ENCODE data around the gene A2M.

The A2M gene

GRCh38 chr12:9071518-9071917 is 44.2 kb downstream of the A2M start:
- no peak for DNase-seq

- DNase-seq = no peak
These were observed 45.4 kb downstream of the A2M start for GRCh38 chr12:9070351-9070750.

GRCh38 chr12:9068600-9068999 is 47.1 kb downstream of the A2M start:
- no peak for DNase-seq

- DNase-seq = no peak
These were observed 47.6 kb downstream of the A2M start for GRCh38 chr12:9068086-9068485.

GRCh38 chr12:9066755-9067423 is 48.8 kb downstream of the A2M start:
- DNase-seq = no peak

DNA sequence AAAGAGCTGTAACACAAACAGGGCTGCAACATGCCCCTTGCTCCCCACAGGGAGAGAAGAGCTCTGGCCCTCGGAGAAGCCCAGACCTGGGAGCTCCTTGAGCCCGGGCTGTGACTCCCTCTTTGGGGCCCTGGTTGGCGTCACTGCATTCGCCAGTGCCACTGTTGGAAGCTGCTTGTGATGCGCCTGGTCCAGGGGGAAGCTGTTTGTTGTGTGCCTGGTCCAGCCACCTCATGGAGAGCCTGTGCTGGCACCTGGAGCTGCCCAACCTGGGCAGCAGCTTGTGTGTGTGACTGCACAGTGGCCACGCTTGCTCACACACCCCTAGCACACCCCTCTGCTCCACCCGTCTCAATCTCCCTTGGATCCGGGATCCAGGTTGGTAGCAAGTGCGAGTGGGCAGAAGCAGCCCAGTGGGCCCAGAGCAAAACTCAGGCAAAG is 49.5 kb downstream of the A2M start:
- DNase-seq = no peak

DNA sequence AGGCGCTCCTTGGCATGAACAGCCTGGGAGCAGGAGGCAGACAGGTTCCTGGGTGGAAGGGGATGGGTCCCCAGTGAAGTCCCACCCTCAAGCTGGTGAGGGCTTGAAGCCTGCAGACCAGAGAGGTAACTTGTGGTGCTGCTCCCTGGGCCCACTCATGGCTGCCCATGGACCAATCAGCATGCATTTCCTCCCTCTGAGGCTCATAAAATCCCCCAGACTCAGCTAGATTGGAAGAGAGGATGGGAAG is 50.2 kb downstream of the A2M start:
- no peak for DNase-seq

DNA sequence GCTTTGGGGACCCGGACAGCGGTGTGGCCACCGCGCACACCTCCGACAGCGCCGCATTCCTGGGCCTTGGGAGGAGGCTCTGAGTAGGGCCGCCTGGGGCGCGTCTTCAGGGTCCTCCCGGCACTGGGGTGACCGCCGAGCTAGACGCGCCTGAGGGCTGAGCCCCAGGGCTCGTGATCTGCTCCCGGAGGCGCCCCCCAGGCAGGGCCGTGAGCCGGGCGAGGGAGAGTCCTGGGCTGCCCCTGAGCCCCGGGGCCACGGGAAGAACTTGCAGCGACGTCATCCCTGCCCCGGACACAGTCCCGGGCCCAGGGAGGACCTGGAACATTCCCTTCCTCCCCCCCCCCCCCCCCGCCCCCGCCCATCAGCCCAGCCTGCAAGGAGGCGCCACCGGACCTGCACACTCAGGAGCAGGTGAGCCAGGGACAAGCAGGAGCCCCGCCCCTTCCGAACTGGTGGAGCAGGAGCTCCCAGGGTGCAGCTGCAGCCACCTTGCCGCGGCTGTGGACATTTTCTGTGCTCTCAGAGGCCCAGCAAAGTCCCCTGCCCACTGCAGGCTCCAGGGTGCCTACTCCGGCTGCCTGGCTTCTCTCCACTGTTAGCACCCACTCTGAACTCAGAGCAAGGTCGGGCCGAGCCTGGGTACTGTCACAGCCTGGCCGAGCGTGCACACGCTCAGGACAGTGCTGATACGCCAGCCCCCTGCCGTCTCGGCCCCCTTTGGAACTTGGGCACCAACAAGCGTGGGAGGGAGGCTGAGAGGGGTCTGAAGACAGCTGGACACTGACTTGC is 50.7 kb downstream of the A2M start:
- DNase-seq = peak; percentile 81

DNA sequence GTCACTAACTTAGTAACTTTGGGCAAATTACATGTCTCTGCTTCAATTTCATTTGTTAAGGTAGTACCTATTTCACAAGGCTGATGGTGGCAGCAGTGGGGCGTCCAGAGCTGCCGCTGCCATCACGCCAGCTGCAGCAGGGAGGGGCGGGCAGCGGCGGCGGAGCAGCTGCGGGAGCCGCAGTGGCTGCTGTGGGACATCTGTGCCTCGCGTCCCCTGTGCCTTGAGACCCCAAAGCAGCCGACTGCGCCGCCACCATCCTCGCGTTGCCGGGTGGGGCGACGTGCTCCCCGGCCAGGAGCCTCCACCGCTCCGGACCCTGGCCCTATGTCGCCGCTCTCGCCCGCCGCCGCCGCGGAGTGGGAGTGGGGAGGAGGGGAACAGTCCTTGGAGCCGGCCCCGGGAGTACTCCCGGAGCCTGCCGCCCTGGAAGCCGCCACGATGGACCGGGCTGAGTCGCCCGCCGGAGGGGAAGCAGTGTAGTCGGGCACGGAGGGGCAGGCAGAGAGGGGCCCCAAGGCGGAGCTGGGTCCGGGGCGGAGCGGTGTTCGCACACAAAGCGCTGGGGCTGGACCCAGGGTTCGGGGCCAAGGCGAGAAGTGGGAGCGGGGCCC is 51.4 kb downstream of the A2M start:
- DNase-seq = peak; percentile 80

DNA sequence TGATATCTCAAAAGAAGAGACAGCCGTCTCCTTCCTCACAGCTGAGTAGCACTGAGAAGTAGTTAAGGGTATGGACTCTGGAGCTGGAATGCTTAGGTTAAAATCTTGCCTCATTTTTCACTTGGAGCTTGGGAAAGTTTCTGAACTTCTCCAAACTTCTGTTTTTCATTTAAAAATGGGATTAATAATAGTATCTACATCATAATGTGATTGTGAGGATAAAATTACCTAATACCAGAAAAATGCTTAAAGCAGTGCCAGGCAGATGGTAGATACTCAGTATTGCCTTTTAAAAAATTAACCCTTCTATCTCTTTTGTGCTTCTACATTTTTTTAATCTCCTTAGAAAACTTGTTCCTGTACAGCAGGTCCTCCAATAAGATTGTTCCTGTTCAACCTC is 63.1 kb downstream of the A2M start:
- no peak for DNase-seq

DNA sequence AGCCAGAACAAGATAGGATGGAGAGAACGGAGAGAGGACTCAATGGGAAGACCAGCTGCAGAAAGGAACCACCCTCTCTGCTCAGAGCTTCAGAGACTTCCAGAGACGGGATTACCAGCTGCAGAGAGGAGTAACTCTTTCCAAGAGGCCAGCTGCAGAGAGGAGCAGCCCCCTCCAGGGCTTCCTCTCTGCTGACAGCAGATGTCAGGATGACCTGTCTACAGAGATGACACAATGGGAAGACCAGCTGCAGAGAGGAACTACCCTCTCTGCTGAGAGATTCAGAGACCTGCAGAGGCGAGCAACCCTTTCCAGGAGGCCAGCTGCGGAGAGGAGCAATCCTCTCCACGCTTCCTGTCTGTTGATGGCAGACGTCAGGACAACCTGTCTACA is 64.6 kb downstream of the A2M start:
- no peak for DNase-seq

GRCh38 chr12:9050521-9051157 is 65.1 kb downstream of the A2M start:
- DNase-seq = no peak

GRCh38 chr12:9049520-9050133 is 66.1 kb downstream of the A2M start:
- DNase-seq = peak; percentile 3

GRCh38 chr12:9048930-9049329 is 66.8 kb downstream of the A2M start:
- DNase-seq = no peak

DNA sequence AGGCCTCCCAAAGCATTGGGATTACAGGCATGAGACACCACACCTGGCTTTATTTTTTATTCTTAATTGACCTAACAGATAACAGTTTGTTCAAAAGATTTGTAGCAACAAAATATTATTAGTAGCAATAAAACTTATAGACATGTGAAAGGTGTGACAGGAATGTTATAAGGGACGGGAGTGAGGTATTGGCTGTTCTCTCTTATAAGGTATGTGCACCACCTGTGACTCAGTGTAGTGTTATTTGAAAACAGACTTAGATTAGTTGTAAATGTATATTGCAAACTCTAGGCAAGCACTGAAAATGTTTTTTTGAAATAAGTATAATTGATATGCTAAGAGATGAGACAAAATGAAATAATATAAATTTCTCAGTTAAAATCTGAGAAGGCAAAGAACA is 68.6 kb downstream of the A2M start:
- DNase-seq = no peak

DNA sequence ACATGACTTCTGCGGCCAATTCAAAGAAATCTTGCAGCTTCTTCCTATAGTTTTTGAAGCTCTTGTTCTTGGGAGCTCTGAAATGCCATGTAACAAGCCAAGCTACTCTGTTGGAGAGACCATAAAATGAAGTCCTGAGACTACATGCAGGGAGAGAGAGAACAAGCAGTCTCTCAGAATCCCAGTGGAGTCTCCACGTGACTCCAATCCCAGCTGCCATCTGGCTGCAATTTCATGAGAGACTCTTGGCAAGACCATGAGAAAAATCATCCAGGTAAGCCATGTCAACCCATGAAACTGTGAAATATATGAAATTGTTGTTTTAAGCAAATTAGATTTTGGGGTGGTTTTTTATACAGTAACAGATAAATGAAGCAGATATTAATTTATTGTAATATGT is 72.0 kb downstream of the A2M start:
- no peak for DNase-seq

- no peak for DNase-seq
These were observed 74.4 kb downstream of the A2M start for GRCh38 chr12:9041321-9041720.

DNA sequence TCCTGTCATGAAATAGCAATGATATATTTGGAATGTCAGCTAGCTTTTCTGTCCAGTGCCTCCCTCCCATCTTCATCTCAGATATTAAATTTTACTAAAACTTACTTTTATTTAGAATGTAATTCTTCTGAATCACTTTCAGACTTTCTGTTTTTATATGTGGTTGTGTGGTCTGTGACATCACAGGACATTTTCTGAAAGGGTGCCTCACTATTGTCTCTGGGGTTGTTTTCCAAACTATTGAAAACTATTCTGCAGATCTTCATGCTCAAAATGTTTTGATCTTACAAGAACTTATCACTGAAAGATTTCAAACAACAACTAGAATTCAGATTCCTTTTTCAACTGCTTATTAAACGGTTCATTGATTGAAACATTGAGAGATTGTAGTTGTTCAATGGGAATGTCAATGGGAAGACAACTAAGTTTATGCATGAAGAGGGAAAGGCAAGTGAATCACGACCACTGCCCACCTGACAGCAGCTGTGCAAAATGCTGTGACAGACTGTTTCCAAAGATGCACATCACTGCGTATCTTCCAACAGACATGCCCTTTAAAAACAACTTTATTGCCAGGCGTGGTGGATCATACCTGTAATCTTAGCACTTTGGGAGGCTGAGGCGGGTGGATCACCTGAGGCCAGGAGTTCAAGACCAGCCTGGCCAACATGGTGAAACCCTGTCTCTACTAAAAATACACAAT is 75.1 kb downstream of the A2M start:
- no peak for DNase-seq

- peak; percentile 65 for DNase-seq
These were observed 76.2 kb downstream of the A2M start for GRCh38 chr12:9039397-9039977.

DNA sequence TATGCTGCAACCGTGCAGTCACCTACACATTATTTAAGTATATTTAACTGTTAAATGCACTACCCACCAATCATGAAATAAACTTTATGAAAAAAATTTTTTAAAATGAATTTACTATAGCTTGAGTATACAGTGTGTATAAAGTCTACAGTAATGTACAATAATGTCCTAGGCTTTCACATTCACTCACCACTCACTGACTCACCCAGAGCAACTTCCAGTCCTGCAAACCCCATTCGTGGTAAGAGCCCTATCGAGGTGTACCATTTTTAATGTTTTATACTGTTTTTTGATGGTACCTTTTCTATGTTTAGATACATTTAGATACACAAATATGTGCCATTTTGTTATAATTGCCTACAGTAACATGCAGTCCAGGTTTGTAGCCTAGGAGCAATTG is 78.3 kb downstream of the A2M start:
- no peak for DNase-seq

DNA sequence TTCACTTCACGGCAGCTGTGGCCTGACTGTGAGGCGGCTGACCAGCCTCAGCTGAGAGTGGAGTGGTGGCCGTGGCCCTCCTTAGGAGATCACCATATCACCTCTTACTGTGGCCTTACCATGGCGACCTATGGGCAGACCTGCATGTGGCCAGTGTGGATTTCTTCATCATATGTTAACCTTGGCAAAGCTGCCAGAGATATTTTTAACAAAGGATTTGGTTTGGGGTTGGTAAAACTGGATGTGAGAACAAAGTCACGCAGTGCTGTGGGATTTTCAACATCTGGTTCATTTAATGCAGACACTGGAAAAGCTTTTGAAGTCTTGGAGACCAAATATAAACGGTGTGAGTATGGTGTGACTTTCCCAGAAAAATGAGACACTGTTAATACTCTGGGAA is 79.5 kb downstream of the A2M start:
- DNase-seq = no peak

DNA sequence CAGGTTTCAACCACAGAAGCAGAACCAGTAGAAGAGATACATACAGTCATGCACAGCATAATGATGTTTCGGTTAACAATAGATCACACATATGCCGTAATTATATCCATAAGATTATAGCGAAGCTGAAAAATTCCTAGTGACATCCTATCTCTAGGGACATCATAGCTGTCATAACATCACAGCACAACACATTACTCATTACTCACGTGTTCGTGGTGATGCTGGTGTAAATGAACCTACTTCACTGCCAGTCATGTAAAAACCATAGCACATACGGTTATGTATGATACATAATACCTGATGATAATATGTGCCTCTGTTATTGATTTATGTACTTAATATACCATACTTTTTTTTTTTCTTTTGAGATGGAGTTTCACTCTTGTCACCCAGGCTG is 81.6 kb downstream of the A2M start:
- DNase-seq = no peak

Measured in NCI-H345 (cell line).